Upper lobe of left lung (tissue), 4 donors: ENCODE measurements around the gene SH3PXD2A.

Experiments
- CTCF ChIP-seq, 6 experiments: fragments of 450-650 bp in 4 of 6; fragments of 200-600 bp in 2 of 6; sonication (generic) in 2 of 6; IDR thresholded peaks; one replicate each; pipeline ENCODE4 v1.5.1; 2016 to 2019; ENCODE audit warnings: antibody characterized with exemption in 6 of 6
- POLR2AphosphoS5 ChIP-seq, 2 donors: sonication (generic); formaldehyde crosslinking; IDR thresholded peaks; one replicate each; pipeline ENCODE4 v1.5.1; 2017; ENCODE audit warnings: antibody characterized with exemption in 2 of 2

GRCh38 chr10:103707956-103708626, 147.3 kb downstream of the SH3PXD2A start:
- TF ChIP-seq CTCF (IDR thresholded peaks at IDR 0.05) (no peak), POLR2AphosphoS5 (IDR thresholded peaks at IDR 0.05) (no peak)
